GM12878 (cell line): Measurements from ENCODE around the gene GALNT6. TPM values are rescaled to one million over a fixed set of nuclear protein-coding genes. Genes with fewer than 3 reads are reported as not detected.

ENCODE experiments used
- ATAC-seq: fragments of 200-7000 bp; cut with Tn5 transposase; 3 replicates; pipeline ENCODE4 v1.9.1; 2020; ENCODE audit warnings: mild to moderate bottlenecking, moderate library complexity
- BruUV-seq: library from RNA; stranded (reverse); fragments of 400-500 nt; replicated peaks from 2 replicates; lab custom pipeline; 2021; lab: Mats Ljungman, UMichigan
- CTCF ChIA-PET: fragments of 300-600 bp; sonication (Branson Sonifier 250); formaldehyde crosslinking; extraction: SDS; loops from one replicate; lab custom pipeline; 2021; ENCODE audit warnings: inconsistent platforms; lab: Yijun Ruan, JAX
- POLR2A ChIA-PET: fragments of 350-600 bp; formaldehyde crosslinking; extraction: SDS; loops from one replicate; lab custom pipeline; 2021; ENCODE audit warnings: inconsistent platforms; lab: Charles Lee
- RAD21 ChIA-PET: fragments of 300-600 bp; sonication (Branson Sonifier 250); formaldehyde crosslinking; loops from one replicate; lab custom pipeline; 2023; ENCODE audit warnings: antibody characterized with exemption; ENCODE audit not compliant: unreplicated experiment; lab: Charles Lee
- SMC1A ChIA-PET: fragments of 300-600 bp; sonication (Branson Sonifier 250); formaldehyde crosslinking; loops from one replicate; lab custom pipeline; 2023; ENCODE audit not compliant: unreplicated experiment, uncharacterized antibody; lab: Charles Lee
- DNase-seq: peaks from one replicate; pipeline ENCODE4 v3.0.0-alpha.2; 2011; ENCODE audit warnings: low read depth, low spot score
- FAIRE-seq: peaks from 3 replicates; lab custom pipeline; 2011; peaks lifted over from hg19 to GRCh38; lab: Jason Lieb, UNC
- H2AFZ ChIP-seq: 2 replicates; pipeline ENCODE4 v1.6.0; 2011; ENCODE audit warnings: low read depth, low read length, control low read depth; ENCODE audit not compliant: control insufficient read depth
- H3K27ac ChIP-seq: 2 replicates; pipeline ENCODE4 v1.5.1; 2011; ENCODE audit warnings: control low read depth; ENCODE audit not compliant: control insufficient read depth, insufficient read depth
- H3K27me3 ChIP-seq, 2 experiments: replicated peaks in 1 of 2; 2 replicates each; pipeline versions ENCODE4 v1.6.0 to v1.6.1; 2011; ENCODE audit warnings: low read length in 1 of 2; ENCODE audit not compliant: control insufficient read depth in 2 of 2, insufficient read depth in 2 of 2
- H3K36me3 ChIP-seq, 2 experiments: 2 replicates each; pipeline ENCODE4 v1.5.1; 2011; ENCODE audit warnings: low read length in 1 of 2; ENCODE audit not compliant: control insufficient read depth in 2 of 2, insufficient read depth in 2 of 2
- H3K4me1 ChIP-seq: 2 replicates; pipeline ENCODE4 v1.6.1; 2011; ENCODE audit warnings: mild to moderate bottlenecking, low read length, moderate library complexity, mixed read lengths; ENCODE audit not compliant: control insufficient read depth, insufficient read depth
- H3K4me2 ChIP-seq: 2 replicates; pipeline ENCODE4 v1.6.0; 2011; ENCODE audit warnings: control low read depth; ENCODE audit not compliant: control insufficient read depth, insufficient read depth
- H3K4me3 ChIP-seq: fragments of 200-600 bp; sonication (generic); 2 replicates; pipeline ENCODE4 v1.5.1; 2016
- H3K79me2 ChIP-seq: 2 replicates; pipeline ENCODE4 v1.6.0; 2011; ENCODE audit warnings: low read length; ENCODE audit not compliant: control insufficient read depth, insufficient read depth
- H3K9ac ChIP-seq: 2 replicates; pipeline ENCODE4 v1.8.0; 2011; ENCODE audit warnings: low read length, control low read depth, mixed read lengths; ENCODE audit not compliant: control insufficient read depth, insufficient read depth
- H3K9me3 ChIP-seq: replicated peaks from 3 replicates; pipeline ENCODE4 v1.5.1; 2011; ENCODE audit warnings: mild to moderate bottlenecking, low read length; ENCODE audit not compliant: control insufficient read depth, insufficient read depth
- H4K20me1 ChIP-seq: 2 replicates; pipeline ENCODE4 v1.6.0; 2011; ENCODE audit not compliant: control insufficient read depth, insufficient read depth
- ATF7 ChIP-seq: fragments of 450-650 bp; IDR thresholded peaks from 2 replicates; pipeline ENCODE4 v1.6.1; 2016; ENCODE audit warnings: low read depth, mild to moderate bottlenecking
- BHLHE40 ChIP-seq, 2 experiments: fragments of 450-650 bp in 1 of 2; IDR thresholded peaks; 2 replicates each; pipeline ENCODE4 v1.6.1; 2011 to 2017; ENCODE audit warnings: low read depth in 2 of 2, borderline replicate concordance in 1 of 2, improper control_type of control experiment in 1 of 2, low read length in 1 of 2, mild to moderate bottlenecking in 1 of 2
- CREM ChIP-seq: IDR thresholded peaks from 2 replicates; pipeline ENCODE4 v1.6.1; 2014; ENCODE audit warnings: antibody characterized with exemption, low read depth
- EED ChIP-seq: sonication (generic); IDR thresholded peaks from 2 replicates; pipeline ENCODE4 v1.6.1; 2016; ENCODE audit warnings: antibody characterized with exemption, low read depth
- EGR1 ChIP-seq, 2 experiments: IDR thresholded peaks; 1 replicate in 1 of 2; 2 replicates in 1 of 2; pipeline ENCODE4 v1.6.1; 2011 to 2012; ENCODE audit warnings: low read depth in 2 of 2, low read length in 2 of 2, borderline replicate concordance in 1 of 2, mild to moderate bottlenecking in 1 of 2, moderate library complexity in 1 of 2
- FOXK2 ChIP-seq: fragments of 450-650 bp; IDR thresholded peaks from 2 replicates; pipeline ENCODE4 v1.6.1; 2017; ENCODE audit warnings: mild to moderate bottlenecking, moderate library complexity
- MXI1 ChIP-seq: fragments of 150-350 bp; IDR thresholded peaks from 2 replicates; pipeline ENCODE4 v1.6.1; 2011; ENCODE audit warnings: low read depth, mild to moderate bottlenecking, inconsistent platforms, low read length, improper control_type of control experiment
- NFIC ChIP-seq: IDR thresholded peaks from 2 replicates; pipeline ENCODE4 v1.6.1; 2012; ENCODE audit warnings: low read depth, mild to moderate bottlenecking, inconsistent platforms, low read length, moderate library complexity
- NR2C1 ChIP-seq: fragments of 450-650 bp; IDR thresholded peaks from 2 replicates; pipeline ENCODE4 v1.6.1; 2017; ENCODE audit warnings: antibody characterized with exemption, mild to moderate bottlenecking, moderate library complexity
- PML ChIP-seq: IDR thresholded peaks from 2 replicates; pipeline ENCODE4 v1.6.1; 2012; ENCODE audit warnings: low read length, inconsistent platforms
- POLR2A ChIP-seq: IDR thresholded peaks from 2 replicates; pipeline ENCODE4 v1.6.1; 2011; ENCODE audit warnings: low read depth, mild to moderate bottlenecking, low read length
- SPI1 ChIP-seq: IDR thresholded peaks from 2 replicates; pipeline ENCODE4 v1.6.1; 2011; ENCODE audit warnings: low read depth, mild to moderate bottlenecking, low read length, moderate library complexity, borderline replicate concordance; ENCODE audit not compliant: insufficient read depth
- TARDBP ChIP-seq: IDR thresholded peaks from 2 replicates; pipeline ENCODE4 v1.6.1; 2016; ENCODE audit warnings: borderline replicate concordance
- ZNF24 ChIP-seq: fragments of 450-650 bp; IDR thresholded peaks from 2 replicates; pipeline ENCODE4 v1.6.1; 2017; ENCODE audit warnings: antibody characterized with exemption, mild to moderate bottlenecking
- ZNF622 ChIP-seq: fragments of 450-650 bp; IDR thresholded peaks from 2 replicates; pipeline ENCODE4 v1.6.1; 2017; ENCODE audit warnings: mild to moderate bottlenecking, inconsistent platforms
- WGBS: methylation state at CpG from one replicate; pipeline ENCODE4 v1.1.6; 2016; ENCODE audit warnings: low lambda C conversion rate; ENCODE audit not compliant: insufficient replicate concordance, insufficient coverage; ENCODE audit errors: missing lambda C conversion rate; 5-methylcytosine and 5-hydroxymethylcytosine counted together
- in situ Hi-C: fragments of 300-500 bp; cut with MboI; formaldehyde crosslinking; loops from 9 replicates; pipeline ENCODE4 v1.14.3; 2018; ENCODE audit warnings: mixed read lengths
- intact Hi-C: fragments of 100-400 bp; cut with micrococcal nuclease; formaldehyde crosslinking; loops from one replicate; pipeline ENCODE4 v1.14.2; 2022; ENCODE audit not compliant: unreplicated experiment
- polyA plus RNA-seq, 11 experiments: library from polyadenylated mRNA; depleted of rRNA in 4 of 11; unstranded in 6 of 11; stranded (reverse) in 5 of 11; fragments of >200 nt; fragmentation: Nextera tagmentation in 4 of 11; fragmentation: Illumina TruSeq in 1 of 11; extraction: Ambion mirVana in 4 of 11; extraction: Trizol in 1 of 11; gene quantifications; 1 replicate in 1 of 11; 2 replicates in 10 of 11; pipeline versions ENCODE4 v1.2.1 to v1.2.3, GENCODE V29; 2011 to 2016; ENCODE audit warnings: inconsistent platforms in 2 of 11, missing spikeins in 2 of 11, low read depth in 1 of 11
- total RNA-seq, 4 experiments: library from RNA; depleted of rRNA in 3 of 4; stranded (reverse); fragments of >200 nt in 3 of 4; fragmentation: Illumina TruSeq in 1 of 4; extraction: Trizol in 1 of 4; gene quantifications; 2 replicates each; pipeline versions ENCODE4 v1.2.1 to v1.2.3, GENCODE V29; 2013 to 2021
- TF ChIP-seq, protein P1 (sequence below), 3 experiments: IDR thresholded peaks in 2 of 3; conservative IDR thresholded peaks in 1 of 3; 2 replicates each; pipeline ENCODE4 v1.5.1; 2011; ENCODE audit warnings: low read depth in 3 of 3, low read length in 3 of 3, mild to moderate bottlenecking in 3 of 3, control low read depth in 2 of 3, moderate library complexity in 2 of 3, inconsistent platforms in 1 of 3, mixed read lengths in 1 of 3; ENCODE audit not compliant: control insufficient read depth in 2 of 3, insufficient read depth in 1 of 3; ENCODE audit errors: extremely low read depth in 1 of 3
- TF ChIP-seq, protein P2 (sequence below): IDR thresholded peaks from 2 replicates; pipeline ENCODE4 v1.6.1; 2011; ENCODE audit warnings: borderline replicate concordance, low read depth, mild to moderate bottlenecking, moderate library complexity, mixed read lengths, low read length; ENCODE audit not compliant: insufficient read depth; ENCODE audit errors: extremely low read length

Gene GALNT6
- total and polyA plus RNA-seq, 10 of the 15 experiments (the other 5 are each of a cell fraction or from before 2014, with no cell fraction given), result 6.6 to 40.4 (median 23.7) TPM

DNA sequence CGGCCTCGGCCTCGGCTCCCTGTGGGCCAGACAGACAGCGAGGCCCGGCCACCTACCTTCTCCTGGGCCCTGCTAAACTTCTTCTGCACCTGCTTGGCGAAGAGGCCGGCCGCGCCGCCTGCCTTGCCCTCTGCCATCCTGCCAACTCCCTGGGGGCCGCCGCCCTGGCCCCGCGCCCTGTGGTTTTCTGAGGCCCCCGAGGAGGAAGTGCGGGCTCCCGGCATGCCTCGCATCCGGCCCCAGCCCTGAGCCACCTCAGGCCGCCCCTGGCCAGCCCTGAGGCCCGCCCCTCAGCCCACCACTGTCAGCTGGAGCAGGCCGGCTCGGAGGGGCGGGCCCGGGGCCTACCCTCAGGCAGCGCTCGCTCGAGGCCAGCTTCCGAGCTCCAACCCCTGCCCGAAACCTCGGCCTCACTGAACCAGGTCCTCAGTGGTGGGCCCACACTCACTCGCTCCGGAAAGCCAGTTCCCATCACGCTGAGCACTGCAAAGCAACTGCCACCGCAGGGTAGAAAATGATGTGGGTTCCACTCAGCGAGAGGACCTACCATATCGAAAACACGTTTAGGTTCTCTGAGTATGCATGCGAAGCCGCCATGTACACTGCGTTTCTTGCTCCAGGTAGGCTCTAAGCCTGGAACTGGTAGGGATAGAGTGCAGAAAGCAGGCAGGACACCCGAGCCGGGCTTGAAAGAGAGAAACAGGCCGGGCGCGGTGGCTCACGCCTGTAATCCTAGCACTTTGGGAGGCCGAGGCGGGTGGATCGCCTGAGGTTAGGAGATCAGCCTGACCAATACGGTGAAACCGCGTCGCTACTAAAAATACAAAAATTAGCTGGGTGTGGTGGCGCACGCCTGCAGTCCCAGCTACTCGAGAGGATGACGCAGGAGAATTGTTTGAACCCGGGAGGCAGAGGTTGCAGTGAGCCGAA, 67.0 kb downstream of the GALNT6 start, which contains the start of gene BIN2 (continued):
- peak; percentile 48 to 66; a peak in 3 of 4 replicates for TF ChIP-seq BHLHE40 (IDR thresholded peaks at IDR 0.05; ENCODE audit: borderline replicate concordance in 1 of 2, low read depth in 2 of 2, low read length in 1 of 2)
- no peak; the same call in 1 of the 2 replicates for TF ChIP-seq NR2C1
- TF ChIP-seq MXI1, result 0 out of 2 replicates have a peak, but pooled peaks have one; percentile 27
- TF ChIP-seq EGR1 (IDR thresholded peaks at IDR 0.05; ENCODE audit: borderline replicate concordance in 1 of 2, low read depth in 2 of 2, low read length in 2 of 2), result no peak

DNA sequence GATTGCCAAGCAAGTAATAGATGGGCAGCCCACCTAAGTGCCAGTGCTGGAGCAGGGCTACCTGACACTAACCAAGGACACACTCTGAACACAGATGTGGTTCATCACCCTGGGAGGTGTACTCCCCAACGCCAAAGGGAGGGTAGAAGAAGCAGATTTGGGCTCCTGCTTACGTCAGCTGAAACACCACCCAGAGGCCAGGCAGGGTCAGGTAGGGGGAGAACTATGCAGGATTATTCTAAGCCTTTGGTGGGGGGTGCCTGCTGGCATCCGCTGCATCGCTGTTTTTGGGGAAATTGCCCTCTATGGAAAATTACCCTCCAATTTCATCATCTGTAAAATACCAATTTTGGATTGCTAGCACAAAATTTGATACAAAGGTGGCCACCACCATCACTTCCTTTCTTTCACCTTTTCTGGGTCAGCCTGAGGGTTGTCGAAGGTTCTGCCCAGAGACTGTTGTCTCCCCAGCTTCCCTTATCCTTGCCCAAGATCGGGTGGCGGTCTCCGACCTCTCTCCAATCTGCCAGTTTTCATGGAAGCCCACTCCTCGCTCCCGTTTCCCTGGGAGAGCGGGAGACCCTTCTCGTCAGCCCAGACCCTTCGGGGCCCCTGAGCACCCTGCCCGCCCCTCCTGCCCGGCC, 67.8 kb downstream of the GALNT6 start:
- 0% methylated on average over 15 of the region's 15 CpGs for WGBS
- no peak for DNase-seq

More for the DNA sequence above, 67.8 kb downstream of the GALNT6 start:
- peak overlapping the region; percentile 97 for H3K27ac ChIP-seq
- ChIA-PET SMC1A (interaction anchor here (1.0 to 7.3 kb wide), 5 partner anchors 17 to 558 kb away, joined by 3 to 58 read pairs (median 6); partner anchors contain the start of gene SMAGP), POLR2A (interaction anchor here (1.3 kb wide), 2 partner anchors 46 to 68 kb away, joined by 3 to 7 read pairs; partner anchors contain the start of gene GALNT6), RAD21 (interaction anchor here (1.1 to 3.8 kb wide), 2 partner anchors 18 to 85 kb away, joined by 3 to 14 read pairs; partner anchors contain the start of gene DAZAP2), CTCF (interaction anchor here (1.9 to 4.1 kb wide), 3 partner anchors 17 to 558 kb away, joined by 5 to 54 read pairs (median 6); no protein-coding TSS in a partner anchor)
- peak overlapping the region; percentile 89 for H3K4me2 ChIP-seq
- peak overlapping the region; percentile 88 for H2AFZ ChIP-seq
- H3K4me1 ChIP-seq, result peaks cover 61% of the 10 kb centered on the region
- H3K9ac ChIP-seq, result peak overlapping the region; percentile 96
- H3K79me2 ChIP-seq, result peaks cover 31% of the 10 kb centered on the region
- no peaks in the 10 kb centered on the region for H4K20me1 ChIP-seq
- H3K27me3 ChIP-seq, result no peaks in the 10 kb centered on the region
- in situ Hi-C loops, result no loop called here
- FAIRE-seq (no peak), ATAC-seq (peak; percentile 73)
- no peaks in the 10 kb centered on the region for H3K9me3 ChIP-seq
- TF ChIP-seq EED, result 0 out of 2 replicates have a peak, but pooled peaks have one; percentile 4
- peak; percentile 44 for TF ChIP-seq ATF7
- 0 out of 2 replicates have a peak, but pooled peaks have one; percentile 18 for TF ChIP-seq PML
- 0 out of 2 replicates have a peak, but pooled peaks have one; percentile 31 for TF ChIP-seq POLR2A
- no peak for TF ChIP-seq NFIC
- peak; percentile 14; the same call in 1 of the 2 replicates for TF ChIP-seq SPI1
- TF ChIP-seq TARDBP, result no peak
- no peak for TF ChIP-seq ZNF24
- no peak for TF ChIP-seq ZNF622
- TF ChIP-seq CREM, result peak; percentile 56; the same call in 1 of the 2 replicates
- no peak for TF ChIP-seq FOXK2
- TF ChIP-seq, protein P1, sequence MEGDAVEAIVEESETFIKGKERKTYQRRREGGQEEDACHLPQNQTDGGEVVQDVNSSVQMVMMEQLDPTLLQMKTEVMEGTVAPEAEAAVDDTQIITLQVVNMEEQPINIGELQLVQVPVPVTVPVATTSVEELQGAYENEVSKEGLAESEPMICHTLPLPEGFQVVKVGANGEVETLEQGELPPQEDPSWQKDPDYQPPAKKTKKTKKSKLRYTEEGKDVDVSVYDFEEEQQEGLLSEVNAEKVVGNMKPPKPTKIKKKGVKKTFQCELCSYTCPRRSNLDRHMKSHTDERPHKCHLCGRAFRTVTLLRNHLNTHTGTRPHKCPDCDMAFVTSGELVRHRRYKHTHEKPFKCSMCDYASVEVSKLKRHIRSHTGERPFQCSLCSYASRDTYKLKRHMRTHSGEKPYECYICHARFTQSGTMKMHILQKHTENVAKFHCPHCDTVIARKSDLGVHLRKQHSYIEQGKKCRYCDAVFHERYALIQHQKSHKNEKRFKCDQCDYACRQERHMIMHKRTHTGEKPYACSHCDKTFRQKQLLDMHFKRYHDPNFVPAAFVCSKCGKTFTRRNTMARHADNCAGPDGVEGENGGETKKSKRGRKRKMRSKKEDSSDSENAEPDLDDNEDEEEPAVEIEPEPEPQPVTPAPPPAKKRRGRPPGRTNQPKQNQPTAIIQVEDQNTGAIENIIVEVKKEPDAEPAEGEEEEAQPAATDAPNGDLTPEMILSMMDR (IDR thresholded peaks at IDR 0.05 in 2 of 3, conservative IDR thresholded peaks at IDR 0.05 in 1 of 3; ENCODE audit: control insufficient read depth in 2 of 3, extremely low read depth in 1 of 3, insufficient read depth in 1 of 3, low read depth in 3 of 3, low read length in 3 of 3), result peak in 2 of 3 experiments; percentile 3 to 23; a peak in 1 of 6 replicates
- TF ChIP-seq, protein P2, sequence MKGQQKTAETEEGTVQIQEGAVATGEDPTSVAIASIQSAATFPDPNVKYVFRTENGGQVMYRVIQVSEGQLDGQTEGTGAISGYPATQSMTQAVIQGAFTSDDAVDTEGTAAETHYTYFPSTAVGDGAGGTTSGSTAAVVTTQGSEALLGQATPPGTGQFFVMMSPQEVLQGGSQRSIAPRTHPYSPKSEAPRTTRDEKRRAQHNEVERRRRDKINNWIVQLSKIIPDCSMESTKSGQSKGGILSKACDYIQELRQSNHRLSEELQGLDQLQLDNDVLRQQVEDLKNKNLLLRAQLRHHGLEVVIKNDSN, result no peak
- no peaks in the 10 kb centered on the region for H3K36me3 ChIP-seq
- peak overlapping the region; percentile 63 for H3K4me3 ChIP-seq
- intact Hi-C loops, result loop anchor here (10.0 kb wide), 1 partner anchor 559 kb away; the partner anchor contains the start of gene ATF1
- BruUV-seq, result no TSS peak
